ENCODE measurements around the gene LRRC14B. TPM values are rescaled to one million over a fixed set of nuclear protein-coding genes. Genes with fewer than 3 reads are reported as not detected.

The LRRC14B gene
- total and polyA plus RNA-seq, 2 of the 13 experiments (the other 11 are each of a cell fraction or from before 2014, with no cell fraction given) = not detected

GRCh38 chr5:186091-187041 is 4.9 kb upstream of the LRRC14B start (continued):
- no peak for TF ChIP-seq SMAD1 (CRISPR knock-in tag; IDR thresholded peaks at IDR 0.05; ENCODE audit: borderline replicate concordance, low read depth)

DNA sequence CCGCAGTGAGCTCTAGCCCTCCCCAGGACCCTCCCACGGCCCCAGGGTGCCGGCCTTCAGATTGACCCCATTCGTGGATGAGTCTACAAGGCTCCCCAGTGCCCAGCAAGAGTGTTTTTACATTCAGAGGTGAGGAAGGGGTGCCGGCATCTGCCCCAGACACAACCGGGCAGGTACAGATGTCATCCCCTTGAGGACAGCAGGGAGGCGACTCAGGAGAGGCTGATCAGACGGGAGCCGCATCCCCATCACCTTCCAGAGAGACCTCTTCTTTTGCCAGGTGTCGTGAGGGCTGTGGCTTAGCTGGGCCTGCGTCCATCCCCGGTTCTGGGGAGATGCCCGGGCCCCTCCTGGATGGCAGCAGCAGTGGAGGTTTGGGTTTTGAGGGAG is 4.3 kb upstream of the LRRC14B start:
- ChIA-PET CTCF (ENCODE audit: low intra/inter-chr PET ratio, low total read pairs) (no interaction called here), POLR2A (interaction anchor here (2.1 kb wide), 1 partner anchor 84 kb away, joined by 8 read pairs; the partner anchor contains the start of gene PDCD6)
- H3K79me2 ChIP-seq (ENCODE audit: insufficient read depth, low read length) = no peaks in the 10 kb centered on the region
- in situ Hi-C loops (cut with HindIII; ENCODE audit: extremely low pct_ligation_motif_present, low pct_unique_long_range_greater_than_20kb) (no loop called here), intact Hi-C loops (cut with micrococcal nuclease; ENCODE audit: unreplicated experiment) (no loop called here)
- H2AFZ ChIP-seq (ENCODE audit: low read length) = no peak overlapping the region
- no peak overlapping the region for H3K27ac ChIP-seq (ENCODE audit: extremely low read length, insufficient read depth, low read length)
- H3K36me3 ChIP-seq (replicated peaks in 1 of 2; ENCODE audit: control insufficient read depth in 1 of 2, insufficient read depth in 2 of 2, low read length in 2 of 2) = no peaks in the 10 kb centered on the region
- H3K9me3 ChIP-seq (ENCODE audit: low read length) = no peaks in the 10 kb centered on the region
- no TSS peak for BruUV-seq (replicated peaks)
- FAIRE-seq = no peak
- no peak overlapping the region for H3K4me3 ChIP-seq (replicated peaks in 1 of 3; ENCODE audit: insufficient read depth in 1 of 3, low read depth in 2 of 3, low read length in 3 of 3)
- peaks cover 23% of the 10 kb centered on the region for H3K4me1 ChIP-seq (ENCODE audit: insufficient read depth, low read length)
- H3K9ac ChIP-seq (ENCODE audit: insufficient read depth, low read depth, low read length) = no peak overlapping the region
- no peak for TF ChIP-seq HOXA9 (CRISPR knock-in tag; IDR thresholded peaks at IDR 0.05; ENCODE audit: borderline replicate concordance)
- TF ChIP-seq KDM4B (CRISPR knock-in tag; IDR thresholded peaks at IDR 0.05) = no peak
- no peak for TF ChIP-seq ZBTB21 (CRISPR knock-in tag; IDR thresholded peaks at IDR 0.05)
- TF ChIP-seq SALL1 (CRISPR knock-in tag; IDR thresholded peaks at IDR 0.05) = no peak
- TF ChIP-seq, protein P1, sequence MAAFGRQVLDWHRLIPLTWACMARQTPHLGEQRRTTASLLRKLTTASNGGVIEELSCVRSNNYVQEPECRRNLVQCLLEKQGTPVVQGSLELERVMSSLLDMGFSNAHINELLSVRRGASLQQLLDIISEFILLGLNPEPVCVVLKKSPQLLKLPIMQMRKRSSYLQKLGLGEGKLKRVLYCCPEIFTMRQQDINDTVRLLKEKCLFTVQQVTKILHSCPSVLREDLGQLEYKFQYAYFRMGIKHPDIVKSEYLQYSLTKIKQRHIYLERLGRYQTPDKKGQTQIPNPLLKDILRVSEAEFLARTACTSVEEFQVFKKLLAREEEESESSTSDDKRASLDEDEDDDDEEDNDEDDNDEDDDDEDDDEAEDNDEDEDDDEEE (CRISPR knock-in tag; IDR thresholded peaks at IDR 0.05) = no peak
- TF ChIP-seq SIN3B (IDR thresholded peaks at IDR 0.05; ENCODE audit: low read length) = no peak
- TF ChIP-seq RORA (CRISPR knock-in tag; IDR thresholded peaks at IDR 0.05) = no peak
- no peak for DNase-seq (ENCODE audit: low spot score)
- H3K27me3 ChIP-seq (ENCODE audit: control insufficient read depth in 1 of 2, insufficient read depth in 2 of 2, low read length in 2 of 2) = peaks cover 0 to 26% of the 10 kb centered on the region in 2 experiments; a peak in 3 of 5 replicates
- no peak overlapping the region for H3K4me2 ChIP-seq (ENCODE audit: low read depth, low read length)
- no peak for ATAC-seq
- WGBS (ENCODE audit: low lambda C conversion rate) = 50% methylated on average over 2 of the region's 13 CpGs
- no peaks in the 10 kb centered on the region for H4K20me1 ChIP-seq (ENCODE audit: insufficient read depth, low read length)
